Measurements from ENCODE around the gene USP40. TPM values are rescaled to one million over a fixed set of nuclear protein-coding genes. Genes with fewer than 3 reads are reported as not detected.

USP40 gene, protein sequence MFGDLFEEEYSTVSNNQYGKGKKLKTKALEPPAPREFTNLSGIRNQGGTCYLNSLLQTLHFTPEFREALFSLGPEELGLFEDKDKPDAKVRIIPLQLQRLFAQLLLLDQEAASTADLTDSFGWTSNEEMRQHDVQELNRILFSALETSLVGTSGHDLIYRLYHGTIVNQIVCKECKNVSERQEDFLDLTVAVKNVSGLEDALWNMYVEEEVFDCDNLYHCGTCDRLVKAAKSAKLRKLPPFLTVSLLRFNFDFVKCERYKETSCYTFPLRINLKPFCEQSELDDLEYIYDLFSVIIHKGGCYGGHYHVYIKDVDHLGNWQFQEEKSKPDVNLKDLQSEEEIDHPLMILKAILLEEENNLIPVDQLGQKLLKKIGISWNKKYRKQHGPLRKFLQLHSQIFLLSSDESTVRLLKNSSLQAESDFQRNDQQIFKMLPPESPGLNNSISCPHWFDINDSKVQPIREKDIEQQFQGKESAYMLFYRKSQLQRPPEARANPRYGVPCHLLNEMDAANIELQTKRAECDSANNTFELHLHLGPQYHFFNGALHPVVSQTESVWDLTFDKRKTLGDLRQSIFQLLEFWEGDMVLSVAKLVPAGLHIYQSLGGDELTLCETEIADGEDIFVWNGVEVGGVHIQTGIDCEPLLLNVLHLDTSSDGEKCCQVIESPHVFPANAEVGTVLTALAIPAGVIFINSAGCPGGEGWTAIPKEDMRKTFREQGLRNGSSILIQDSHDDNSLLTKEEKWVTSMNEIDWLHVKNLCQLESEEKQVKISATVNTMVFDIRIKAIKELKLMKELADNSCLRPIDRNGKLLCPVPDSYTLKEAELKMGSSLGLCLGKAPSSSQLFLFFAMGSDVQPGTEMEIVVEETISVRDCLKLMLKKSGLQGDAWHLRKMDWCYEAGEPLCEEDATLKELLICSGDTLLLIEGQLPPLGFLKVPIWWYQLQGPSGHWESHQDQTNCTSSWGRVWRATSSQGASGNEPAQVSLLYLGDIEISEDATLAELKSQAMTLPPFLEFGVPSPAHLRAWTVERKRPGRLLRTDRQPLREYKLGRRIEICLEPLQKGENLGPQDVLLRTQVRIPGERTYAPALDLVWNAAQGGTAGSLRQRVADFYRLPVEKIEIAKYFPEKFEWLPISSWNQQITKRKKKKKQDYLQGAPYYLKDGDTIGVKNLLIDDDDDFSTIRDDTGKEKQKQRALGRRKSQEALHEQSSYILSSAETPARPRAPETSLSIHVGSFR
- total RNA-seq = 32.0 and 36.6 TPM in 2 replicates

DNA sequence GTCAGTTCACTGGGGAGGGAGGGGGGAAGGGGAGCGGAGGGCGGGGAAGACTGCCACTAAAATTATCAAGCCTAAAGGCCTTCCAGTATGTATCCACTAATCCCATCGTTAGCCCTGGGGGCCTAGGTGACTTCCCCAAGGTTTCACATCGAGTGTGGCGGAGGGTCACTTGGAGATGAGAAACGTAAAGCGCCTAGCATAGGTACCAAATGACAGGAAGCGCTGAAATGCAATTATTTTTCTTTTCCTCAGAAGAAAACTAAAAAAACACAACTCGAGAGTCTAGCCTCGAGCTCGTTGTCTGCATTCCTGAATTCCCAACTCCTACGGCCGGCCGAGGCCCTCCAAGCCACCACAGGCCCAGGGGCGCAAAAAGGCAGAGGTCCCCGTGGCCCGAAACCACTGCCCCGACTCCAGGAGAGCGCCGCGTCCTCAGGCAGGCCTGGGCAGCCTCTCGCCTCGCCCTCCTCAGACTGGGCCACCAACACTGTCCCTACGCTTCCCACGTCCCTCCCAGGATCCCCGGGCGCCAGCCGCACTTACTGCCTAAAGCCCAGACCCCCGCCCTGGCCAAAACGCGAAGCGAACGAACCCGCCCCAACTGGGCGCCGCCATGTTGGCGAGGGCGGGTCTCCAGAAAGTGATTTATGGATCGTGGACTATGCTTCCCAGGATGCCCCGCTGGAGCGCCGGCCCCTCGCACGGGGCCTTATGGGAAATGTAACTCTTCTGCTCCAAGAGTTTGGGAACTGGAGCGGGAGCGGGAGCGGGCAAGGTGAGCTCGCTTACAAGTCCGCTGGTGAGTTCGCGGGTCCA, at the start of gene USP40:
TSS of gene USP40 (minus strand) at position 642 of the 816 bp plus-strand sequence. CDS start 1,228 bp downstream, outside the sequence.

Other genes with a start within 250 kb of the USP40 start
- 8.8 and 11.1 TPM in 2 replicates for gene DGKD, start 212.3 kb downstream of the USP40 start, total RNA-seq
- not detected in 2 replicates for gene UGT1A8, start 50.9 kb upstream of the USP40 start, total RNA-seq
- gene UGT1A10, start 69.7 kb upstream of the USP40 start, total RNA-seq = not detected in 2 replicates
- gene UGT1A9, start 105.1 kb upstream of the USP40 start, total RNA-seq = not detected in 2 replicates
- not detected in 2 replicates for gene UGT1A7, start 115.1 kb upstream of the USP40 start, total RNA-seq
- gene UGT1A6, start 126.1 kb upstream of the USP40 start, total RNA-seq = not detected in 2 replicates
- not detected in 2 replicates for gene UGT1A5, start 146.1 kb upstream of the USP40 start, total RNA-seq
- not detected in 2 replicates for gene UGT1A4, start 152.0 kb upstream of the USP40 start, total RNA-seq
- gene UGT1A3, start 162.3 kb upstream of the USP40 start, total RNA-seq = not detected in 2 replicates
- not detected in 2 replicates for gene UGT1A1, start 193.5 kb upstream of the USP40 start, total RNA-seq
- gene MROH2A, start 211.5 kb upstream of the USP40 start, total RNA-seq = not detected in 2 replicates

Measured in thoracic aorta endothelial cell (primary cell).